ENCODE data around the gene TNFSF15.
"Not testable (repeated sequence)": the region's sequence is repeated elsewhere in the genome, so short reads cannot be mapped to it uniquely, and the experiment has no call there.

The TNFSF15 gene

GRCh38 chr9:114737847-114738246, 68.0 kb downstream of the TNFSF15 start:
- peaks cover 17% of the 10 kb centered on the region for H3K36me3 Mint-ChIP-seq (ENCODE audit: low read depth)
- no peak overlapping the region for H3K4me3 Mint-ChIP-seq
- peak overlapping the region; percentile 88 for H3K27ac Mint-ChIP-seq
- H3K4me1 Mint-ChIP-seq (ENCODE audit: low read depth) = peaks cover 48% of the 10 kb centered on the region
- H3K9me3 Mint-ChIP-seq = no peaks in the 10 kb centered on the region
- no peaks in the 10 kb centered on the region for H3K27me3 Mint-ChIP-seq (ENCODE audit: low read depth)

- Mint-ChIP-seq H3K9me3 (no peaks in the 10 kb centered on the region), H3K4me1 (ENCODE audit: low read depth) (peaks cover 48% of the 10 kb centered on the region)
Observed at GRCh38 chr9:114737118-114737517, 68.7 kb downstream of the TNFSF15 start.

GRCh38 chr9:114735704-114736103, 70.1 kb downstream of the TNFSF15 start:
- Mint-ChIP-seq H3K4me3 (peak overlapping the region; percentile 7), H3K4me1 (ENCODE audit: low read depth) (peaks cover 50% of the 10 kb centered on the region), H3K27ac (peak overlapping the region; percentile 88), H3K36me3 (ENCODE audit: low read depth) (peaks cover 19% of the 10 kb centered on the region), H3K9me3 (no peaks in the 10 kb centered on the region), H3K27me3 (ENCODE audit: low read depth) (no peaks in the 10 kb centered on the region)

More at GRCh38 chr9:114737118-114737517, 68.7 kb downstream of the TNFSF15 start:
- peak overlapping the region; percentile 28 for H3K4me3 Mint-ChIP-seq
- H3K36me3 Mint-ChIP-seq (ENCODE audit: low read depth) = peaks cover 15% of the 10 kb centered on the region
- H3K27me3 Mint-ChIP-seq (ENCODE audit: low read depth) = no peaks in the 10 kb centered on the region
- peak overlapping the region; percentile 88 for H3K27ac Mint-ChIP-seq

GRCh38 chr9:114735139-114735538, 70.7 kb downstream of the TNFSF15 start:
- H3K9me3 Mint-ChIP-seq; H3K27me3 Mint-ChIP-seq (ENCODE audit: low read depth); H3K4me3 Mint-ChIP-seq: not testable (repeated sequence)
- H3K4me1 Mint-ChIP-seq (ENCODE audit: low read depth) = peaks cover 49% of the 10 kb centered on the region
- H3K36me3 Mint-ChIP-seq (ENCODE audit: low read depth) = peaks cover 22% of the 10 kb centered on the region
- peak overlapping the region; percentile 88 for H3K27ac Mint-ChIP-seq

Data from T-helper 1 cell treated with Interleukin-12 subunit alpha and Interleukin-12 subunit beta and Interleukin-4 antibody, amounts not matched to agents 30 μg/mL and 1 μg/mL, for 36 hours (primary cell).